Measurements from ENCODE around the gene CTSO.
"Not testable (repeated sequence)": the region's sequence is repeated elsewhere in the genome, so short reads cannot be mapped to it uniquely, and the experiment has no call there.

CTSO gene

DNA sequence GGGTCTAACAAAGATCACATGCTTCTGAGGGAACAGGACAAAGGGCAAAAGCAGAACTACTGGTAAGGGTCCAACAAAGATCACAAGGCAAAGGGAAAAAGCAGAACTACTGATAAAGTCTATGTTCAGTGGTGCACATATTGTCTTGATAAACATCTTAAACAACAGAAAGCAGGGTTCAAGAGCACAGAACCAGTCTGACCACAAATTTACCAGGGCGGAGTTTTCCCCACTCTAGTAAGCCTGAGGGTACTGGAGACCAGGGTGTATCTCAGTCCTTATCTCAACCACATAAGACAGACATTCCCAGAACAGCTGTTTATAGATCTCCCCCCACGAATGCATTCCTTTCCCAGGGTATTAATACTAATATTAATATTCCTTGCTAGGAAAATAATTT, 55.3 kb downstream of the CTSO start:
- not testable (repeated sequence) for H2BK12ac ChIP-seq (ENCODE audit: low read length); H4K8ac ChIP-seq (ENCODE audit: low read depth, low read length); H4K91ac ChIP-seq (ENCODE audit: low read depth, low read length, poor library complexity); H3K14ac ChIP-seq (ENCODE audit: low read length); H3K4ac ChIP-seq (ENCODE audit: low read length); H3K9ac ChIP-seq (ENCODE audit: low read depth, low read length, poor library complexity); H3K9me3 ChIP-seq (replicated peaks in 1 of 2; ENCODE audit: control insufficient read depth in 2 of 2, insufficient read depth in 1 of 2, low read depth in 1 of 2, low read length in 2 of 2); H2AK5ac ChIP-seq (ENCODE audit: low read depth, low read length); H3K79me1 ChIP-seq (ENCODE audit: low read depth, low read length); H3K18ac ChIP-seq (ENCODE audit: low read length); DNase-seq (ENCODE audit: low spot score); H2BK15ac ChIP-seq (ENCODE audit: low read length); H2BK120ac ChIP-seq (ENCODE audit: low read depth, low read length); H2BK5ac ChIP-seq (ENCODE audit: low read length); H3K4me1 ChIP-seq (ENCODE audit: control insufficient read depth in 2 of 2, insufficient read depth in 1 of 2, low read depth in 1 of 2, low read length in 2 of 2); H3K4me2 ChIP-seq (ENCODE audit: insufficient read depth, low read length, poor library complexity, severe bottlenecking); H3K27me3 ChIP-seq (ENCODE audit: control insufficient read depth in 3 of 3, insufficient read depth in 3 of 3, low read depth in 1 of 3, low read length in 3 of 3); H3K27ac ChIP-seq (replicated peaks; ENCODE audit: low read length); H3K23ac ChIP-seq (ENCODE audit: low read depth, low read length, poor library complexity); H3K4me3 ChIP-seq (ENCODE audit: low read length in 2 of 2); H3K36me3 ChIP-seq (replicated peaks in 1 of 2; ENCODE audit: control insufficient read depth in 2 of 2, insufficient read depth in 2 of 2, low read length in 2 of 2); H2AFZ ChIP-seq (ENCODE audit: low read length)
- WGBS, 2 donors (ENCODE audit: extremely low coverage in 2 of 2, insufficient read length in 2 of 2, insufficient replicate concordance in 1 of 2), result no CpG with 5 or more reads among the region's 2 CpGs

DNA sequence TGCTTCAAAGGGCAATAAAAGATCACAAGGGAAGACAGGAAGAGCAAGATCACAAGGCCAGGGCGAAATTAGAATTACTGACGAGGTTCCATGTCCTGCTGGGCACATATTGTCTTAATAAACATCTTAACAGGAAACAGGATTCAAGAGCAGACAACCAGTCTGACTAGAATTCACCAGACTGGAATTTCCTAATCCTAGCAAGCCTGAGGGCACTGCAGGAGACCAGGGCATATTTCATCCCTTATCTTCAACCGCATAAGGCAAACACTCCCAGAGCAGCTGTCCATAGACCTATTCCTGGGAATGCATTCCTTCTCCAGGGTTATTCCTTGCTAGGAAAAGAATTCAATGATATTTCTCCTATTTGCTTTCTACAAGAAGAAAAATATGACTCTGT, 62.6 kb downstream of the CTSO start:
- Histone ChIP-seq H3K9ac (ENCODE audit: low read depth, low read length, poor library complexity) (no peak overlapping the region), H2BK5ac (ENCODE audit: low read length) (no peak overlapping the region), H2BK12ac (ENCODE audit: low read length) (no peak overlapping the region), H2AK5ac (ENCODE audit: low read depth, low read length) (no peak overlapping the region), H3K9me3 (replicated peaks in 1 of 2; ENCODE audit: control insufficient read depth in 2 of 2, insufficient read depth in 1 of 2, low read depth in 1 of 2, low read length in 2 of 2) (no peaks in the 10 kb centered on the region), H3K27me3 (ENCODE audit: control insufficient read depth in 3 of 3, insufficient read depth in 3 of 3, low read depth in 1 of 3, low read length in 3 of 3) (no peaks in the 10 kb centered on the region), H2BK15ac (ENCODE audit: low read length) (no peak overlapping the region), H4K91ac (ENCODE audit: low read depth, low read length, poor library complexity) (no peak overlapping the region), H3K4me2 (ENCODE audit: insufficient read depth, low read length, poor library complexity, severe bottlenecking) (no peak overlapping the region), H2AFZ (ENCODE audit: low read length) (no peak overlapping the region), H3K4me3 (ENCODE audit: low read length in 2 of 2) (no peak overlapping the region), H3K4ac (ENCODE audit: low read length) (no peak overlapping the region), H3K36me3 (replicated peaks in 1 of 2; ENCODE audit: control insufficient read depth in 2 of 2, insufficient read depth in 2 of 2, low read length in 2 of 2) (no peaks in the 10 kb centered on the region), H3K18ac (ENCODE audit: low read length) (no peak overlapping the region), H3K4me1 (ENCODE audit: control insufficient read depth in 2 of 2, insufficient read depth in 1 of 2, low read depth in 1 of 2, low read length in 2 of 2) (no peaks in the 10 kb centered on the region), H3K23ac (ENCODE audit: low read depth, low read length, poor library complexity) (no peak overlapping the region), H2BK120ac (ENCODE audit: low read depth, low read length) (no peak overlapping the region), H3K27ac (replicated peaks; ENCODE audit: low read length) (no peak overlapping the region), H3K14ac (ENCODE audit: low read length) (no peak overlapping the region), H4K8ac (ENCODE audit: low read depth, low read length) (no peak overlapping the region), H3K79me1 (ENCODE audit: low read depth, low read length) (no peaks in the 10 kb centered on the region)
- no peak for DNase-seq (ENCODE audit: low spot score)
- no CpG with 5 or more reads among the region's 3 CpGs for WGBS, 2 donors (ENCODE audit: extremely low coverage in 2 of 2, insufficient read length in 2 of 2, insufficient replicate concordance in 1 of 2)

DNA sequence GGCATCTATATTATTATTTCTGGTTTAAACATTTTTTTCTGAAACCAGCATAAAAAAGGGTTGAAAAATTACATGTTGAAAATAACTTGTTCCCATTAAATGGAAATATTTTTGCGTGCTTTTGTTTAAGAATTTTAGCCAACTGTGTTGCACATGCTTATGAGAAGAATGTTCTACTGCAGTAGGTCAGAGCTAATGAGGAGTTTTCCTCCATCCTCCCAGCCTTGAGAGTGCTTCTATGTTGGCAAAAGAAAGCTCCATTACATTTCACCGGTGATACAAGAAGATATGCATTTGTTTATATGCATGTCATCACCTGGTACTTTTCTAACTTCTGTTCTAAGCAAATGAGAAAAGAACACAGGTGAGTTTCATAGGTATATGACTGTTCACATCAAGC, 63.7 kb downstream of the CTSO start:
- Histone ChIP-seq H2BK5ac (ENCODE audit: low read length) (no peak overlapping the region), H2BK12ac (ENCODE audit: low read length) (no peak overlapping the region), H3K9me3 (replicated peaks in 1 of 2; ENCODE audit: control insufficient read depth in 2 of 2, insufficient read depth in 1 of 2, low read depth in 1 of 2, low read length in 2 of 2) (no peaks in the 10 kb centered on the region), H2AFZ (ENCODE audit: low read length) (no peak overlapping the region), H3K23ac (ENCODE audit: low read depth, low read length, poor library complexity) (no peak overlapping the region), H4K91ac (ENCODE audit: low read depth, low read length, poor library complexity) (no peak overlapping the region), H3K27me3 (ENCODE audit: control insufficient read depth in 3 of 3, insufficient read depth in 3 of 3, low read depth in 1 of 3, low read length in 3 of 3) (no peaks in the 10 kb centered on the region), H3K18ac (ENCODE audit: low read length) (no peak overlapping the region), H3K4me2 (ENCODE audit: insufficient read depth, low read length, poor library complexity, severe bottlenecking) (no peak overlapping the region), H3K4me1 (ENCODE audit: control insufficient read depth in 2 of 2, insufficient read depth in 1 of 2, low read depth in 1 of 2, low read length in 2 of 2) (no peaks in the 10 kb centered on the region), H2BK120ac (ENCODE audit: low read depth, low read length) (no peak overlapping the region), H3K4me3 (ENCODE audit: low read length in 2 of 2) (no peak overlapping the region), H2AK5ac (ENCODE audit: low read depth, low read length) (no peak overlapping the region), H3K4ac (ENCODE audit: low read length) (no peak overlapping the region), H3K79me1 (ENCODE audit: low read depth, low read length) (no peaks in the 10 kb centered on the region), H3K36me3 (replicated peaks in 1 of 2; ENCODE audit: control insufficient read depth in 2 of 2, insufficient read depth in 2 of 2, low read length in 2 of 2) (no peaks in the 10 kb centered on the region), H4K8ac (ENCODE audit: low read depth, low read length) (no peak overlapping the region), H3K27ac (replicated peaks; ENCODE audit: low read length) (no peak overlapping the region), H3K9ac (ENCODE audit: low read depth, low read length, poor library complexity) (no peak overlapping the region), H3K14ac (ENCODE audit: low read length) (no peak overlapping the region), H2BK15ac (ENCODE audit: low read length) (no peak overlapping the region)
- DNase-seq (ENCODE audit: low spot score), result no peak
- no CpG with 5 or more reads among the region's 2 CpGs for WGBS, 2 donors (ENCODE audit: extremely low coverage in 2 of 2, insufficient read length in 2 of 2, insufficient replicate concordance in 1 of 2)

DNA sequence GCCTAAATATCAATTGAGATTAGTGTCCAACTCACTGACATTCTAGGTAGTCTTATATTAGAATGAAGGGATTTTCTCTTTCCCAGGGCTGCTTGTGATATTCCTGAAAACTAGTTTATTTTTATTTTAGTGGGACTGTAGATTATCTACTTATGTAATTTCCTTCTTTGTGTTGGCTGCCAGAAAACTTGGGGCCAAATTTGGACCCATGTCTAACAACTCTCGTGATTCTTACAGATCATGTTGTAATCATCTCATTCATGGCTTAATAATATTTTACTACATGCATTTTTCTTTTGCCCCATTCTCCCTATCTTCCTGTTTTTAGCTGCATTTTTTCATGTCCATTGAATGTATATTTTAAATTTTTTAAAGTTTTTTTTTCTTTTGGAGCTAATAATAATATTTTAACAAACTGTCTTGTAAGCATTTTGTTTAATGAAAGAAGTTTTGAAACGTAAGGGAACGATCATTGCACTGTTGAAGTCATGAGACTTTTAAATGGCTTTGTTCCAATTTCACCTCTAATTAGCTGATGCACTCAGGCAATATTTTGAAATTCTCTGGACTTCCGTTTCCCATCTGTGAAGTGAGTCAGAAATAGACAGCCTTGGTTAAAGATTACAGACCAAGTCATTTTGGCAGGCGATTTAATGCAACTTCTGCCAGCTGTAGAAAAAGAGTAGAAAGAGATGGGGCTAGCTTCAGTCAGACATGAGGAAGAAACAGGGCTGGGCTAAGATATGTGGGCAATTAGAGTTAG, 64.5 kb downstream of the CTSO start:
- Histone ChIP-seq H2AK5ac (ENCODE audit: low read depth, low read length) (no peak overlapping the region), H3K4me1 (ENCODE audit: control insufficient read depth in 2 of 2, insufficient read depth in 1 of 2, low read depth in 1 of 2, low read length in 2 of 2) (no peaks in the 10 kb centered on the region), H2BK12ac (ENCODE audit: low read length) (no peak overlapping the region), H2BK120ac (ENCODE audit: low read depth, low read length) (no peak overlapping the region), H4K91ac (ENCODE audit: low read depth, low read length, poor library complexity) (no peak overlapping the region), H2BK5ac (ENCODE audit: low read length) (no peak overlapping the region), H4K8ac (ENCODE audit: low read depth, low read length) (no peak overlapping the region), H3K23ac (ENCODE audit: low read depth, low read length, poor library complexity) (no peak overlapping the region), H3K4me3 (ENCODE audit: low read length in 2 of 2) (no peak overlapping the region), H3K36me3 (replicated peaks in 1 of 2; ENCODE audit: control insufficient read depth in 2 of 2, insufficient read depth in 2 of 2, low read length in 2 of 2) (no peaks in the 10 kb centered on the region), H3K9me3 (replicated peaks in 1 of 2; ENCODE audit: control insufficient read depth in 2 of 2, insufficient read depth in 1 of 2, low read depth in 1 of 2, low read length in 2 of 2) (no peaks in the 10 kb centered on the region), H3K14ac (ENCODE audit: low read length) (no peak overlapping the region), H2AFZ (ENCODE audit: low read length) (no peak overlapping the region), H3K4me2 (ENCODE audit: insufficient read depth, low read length, poor library complexity, severe bottlenecking) (no peak overlapping the region), H3K79me1 (ENCODE audit: low read depth, low read length) (no peaks in the 10 kb centered on the region), H3K27me3 (ENCODE audit: control insufficient read depth in 3 of 3, insufficient read depth in 3 of 3, low read depth in 1 of 3, low read length in 3 of 3) (no peaks in the 10 kb centered on the region), H3K4ac (ENCODE audit: low read length) (no peak overlapping the region), H2BK15ac (ENCODE audit: low read length) (no peak overlapping the region), H3K18ac (ENCODE audit: low read length) (no peak overlapping the region), H3K27ac (replicated peaks; ENCODE audit: low read length) (no peak overlapping the region), H3K9ac (ENCODE audit: low read depth, low read length, poor library complexity) (no peak overlapping the region)
- no peak for DNase-seq (ENCODE audit: low spot score)
- WGBS, 2 donors (ENCODE audit: extremely low coverage in 2 of 2, insufficient read length in 2 of 2, insufficient replicate concordance in 1 of 2), result no CpG with 5 or more reads among the region's 5 CpGs
